ENCODE data around the gene SLC25A23. TPM values are rescaled to one million over a fixed set of nuclear protein-coding genes. Genes with fewer than 3 reads are reported as not detected.

SLC25A23 gene
- total RNA-seq, 1 donor from 2014 or later = 116 TPM

DNA sequence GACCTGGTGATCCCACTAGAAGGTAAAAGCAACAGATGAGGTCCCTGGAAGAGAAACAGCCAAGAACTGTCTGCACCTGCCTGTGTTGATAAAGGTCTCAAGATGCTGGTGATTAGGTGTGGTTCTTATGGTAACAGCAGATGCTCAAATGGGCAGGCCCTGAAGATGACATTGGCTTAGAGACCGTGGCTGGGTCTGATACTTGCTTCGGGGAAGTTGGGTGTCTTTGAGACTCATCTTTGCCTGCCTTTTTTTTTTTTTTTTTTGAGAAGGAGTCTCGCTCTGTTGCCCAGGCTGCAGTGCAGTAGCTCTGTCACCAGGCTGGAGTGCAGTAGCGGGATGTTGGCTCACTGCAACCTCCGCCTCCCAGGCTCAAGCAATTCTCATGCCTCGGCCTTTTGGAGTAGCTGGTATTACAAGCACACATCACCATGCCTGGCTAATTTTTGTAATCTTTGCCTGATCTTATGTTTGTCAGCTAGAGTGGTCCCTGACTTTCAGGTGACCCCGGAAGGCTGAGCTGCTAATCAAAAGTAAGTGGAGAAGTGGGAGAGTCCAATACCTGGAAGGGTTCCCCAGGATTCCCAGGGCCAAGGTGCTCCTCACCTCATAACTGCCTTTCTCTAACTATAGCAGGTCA is 7.9 kb downstream of the SLC25A23 start:
- no peaks in the 10 kb centered on the region for H3K27me3 ChIP-seq (ENCODE audit: low read depth)
- TF ChIP-seq CTCF (IDR thresholded peaks at IDR 0.05; ENCODE audit: borderline replicate concordance) = no peak
- no peak for DNase-seq
- peaks cover 60% of the 10 kb centered on the region for H3K36me3 ChIP-seq
- no peak overlapping the region for H3K27ac ChIP-seq (replicated peaks)
- H3K4me3 ChIP-seq = no peak overlapping the region
- intact Hi-C loops (cut with micrococcal nuclease) = no loop called here
- H3K9me3 ChIP-seq (replicated peaks) = peaks cover 23% of the 10 kb centered on the region
- H3K4me1 ChIP-seq = no peaks in the 10 kb centered on the region

- Histone ChIP-seq H3K4me1 (no peaks in the 10 kb centered on the region), H3K36me3 (peaks cover 61% of the 10 kb centered on the region), H3K9me3 (replicated peaks) (peaks cover 38% of the 10 kb centered on the region), H3K4me3 (no peak overlapping the region), H3K27me3 (ENCODE audit: low read depth) (no peaks in the 10 kb centered on the region), H3K27ac (replicated peaks) (no peak overlapping the region)
- no peak for DNase-seq
- no peak for TF ChIP-seq CTCF (IDR thresholded peaks at IDR 0.05; ENCODE audit: borderline replicate concordance)
- intact Hi-C loops (cut with micrococcal nuclease) = no loop called here
These were observed 9.4 kb downstream of the SLC25A23 start for GRCh38 chr19:6450166-6450565.

- Histone ChIP-seq H3K4me3 (no peak overlapping the region), H3K9me3 (replicated peaks) (peaks cover 21% of the 10 kb centered on the region), H3K27ac (replicated peaks) (no peak overlapping the region), H3K4me1 (no peaks in the 10 kb centered on the region), H3K27me3 (ENCODE audit: low read depth) (no peaks in the 10 kb centered on the region), H3K36me3 (peaks cover 46% of the 10 kb centered on the region)
- no peak for DNase-seq
- no peak for TF ChIP-seq CTCF (IDR thresholded peaks at IDR 0.05; ENCODE audit: borderline replicate concordance)
- intact Hi-C loops (cut with micrococcal nuclease) = no loop called here
These were observed 11.5 kb downstream of the SLC25A23 start for GRCh38 chr19:6448045-6448444.

GRCh38 chr19:6446452-6446851 is 13.1 kb downstream of the SLC25A23 start:
- Histone ChIP-seq H3K4me3 (no peak overlapping the region), H3K9me3 (replicated peaks) (peaks cover 19% of the 10 kb centered on the region), H3K27me3 (ENCODE audit: low read depth) (no peaks in the 10 kb centered on the region), H3K36me3 (peaks cover 32% of the 10 kb centered on the region), H3K27ac (replicated peaks) (no peak overlapping the region), H3K4me1 (no peaks in the 10 kb centered on the region)
- TF ChIP-seq CTCF (IDR thresholded peaks at IDR 0.05; ENCODE audit: borderline replicate concordance) = no peak
- no peak for DNase-seq
- intact Hi-C loops (cut with micrococcal nuclease) = no loop called here

DNA sequence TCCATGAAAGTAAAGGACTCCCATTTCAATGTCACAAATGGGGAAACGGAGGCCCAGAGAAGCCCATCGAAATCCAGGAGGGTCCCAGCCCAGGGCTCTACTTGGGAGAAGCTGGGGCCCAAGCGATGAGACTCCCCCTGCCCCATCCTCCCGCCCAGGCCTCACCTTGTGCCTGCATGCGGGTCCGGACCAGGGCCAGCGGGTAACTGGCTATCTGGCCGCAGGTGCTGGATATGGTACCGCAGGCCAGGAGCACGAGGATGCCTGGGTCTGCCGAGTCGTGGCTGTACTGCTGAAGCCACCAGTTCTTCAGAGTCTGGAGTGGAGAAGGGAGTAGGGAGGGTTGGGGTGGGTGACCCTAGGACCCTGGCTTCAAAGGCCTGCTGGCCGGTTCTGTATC is 15.6 kb downstream of the SLC25A23 start:
- H3K4me3 ChIP-seq = no peak overlapping the region
- no peak for TF ChIP-seq CTCF (IDR thresholded peaks at IDR 0.05; ENCODE audit: borderline replicate concordance)
- H3K27me3 ChIP-seq (ENCODE audit: low read depth) = no peaks in the 10 kb centered on the region
- peaks cover 32% of the 10 kb centered on the region for H3K36me3 ChIP-seq
- no peak overlapping the region for H3K27ac ChIP-seq (replicated peaks)
- H3K9me3 ChIP-seq (replicated peaks) = peaks cover 19% of the 10 kb centered on the region
- H3K4me1 ChIP-seq = no peaks in the 10 kb centered on the region
- DNase-seq = no peak
- intact Hi-C loops (cut with micrococcal nuclease) = no loop called here

All from left ventricle myocardium inferior (tissue), 1 donor.